CD4-positive, alpha-beta T cell treated with Interleukin-4 for 1 hour (primary cell): ENCODE results near the gene JPH4.

Experiments
- DNase-seq, 2 donors: peaks; one replicate each; pipeline ENCODE4 v3.0.0-alpha.2; 2020 to 2022

Gene JPH4

DNA sequence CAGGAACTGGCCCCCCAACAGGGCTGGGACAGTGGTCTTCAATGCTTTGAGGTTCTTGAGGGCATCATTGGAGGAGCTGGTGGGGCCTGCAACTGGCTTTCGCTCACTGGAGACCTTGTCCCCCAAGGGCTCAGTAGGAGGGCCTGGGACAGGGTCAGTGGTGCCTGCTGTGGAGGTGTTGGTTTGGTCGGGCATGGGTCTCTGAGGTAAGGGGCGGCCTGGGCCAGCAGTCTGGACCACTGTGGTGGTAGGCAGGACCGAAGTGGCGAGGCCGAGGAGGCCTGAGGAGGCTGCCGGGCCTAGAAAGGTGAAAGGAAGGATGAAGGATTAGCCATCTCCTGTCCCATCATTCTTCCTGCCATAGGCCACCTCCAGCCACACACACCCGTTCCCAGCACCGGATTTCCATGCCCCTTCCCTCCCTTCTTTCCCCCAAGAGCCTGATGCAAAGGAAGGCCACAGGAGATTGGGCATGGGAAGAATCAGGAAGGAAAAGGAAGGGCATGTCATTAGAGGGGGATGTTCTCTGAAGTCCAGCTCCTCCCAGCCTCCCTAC, 55.9 kb downstream of the JPH4 start:
- no peak for DNase-seq

DNA sequence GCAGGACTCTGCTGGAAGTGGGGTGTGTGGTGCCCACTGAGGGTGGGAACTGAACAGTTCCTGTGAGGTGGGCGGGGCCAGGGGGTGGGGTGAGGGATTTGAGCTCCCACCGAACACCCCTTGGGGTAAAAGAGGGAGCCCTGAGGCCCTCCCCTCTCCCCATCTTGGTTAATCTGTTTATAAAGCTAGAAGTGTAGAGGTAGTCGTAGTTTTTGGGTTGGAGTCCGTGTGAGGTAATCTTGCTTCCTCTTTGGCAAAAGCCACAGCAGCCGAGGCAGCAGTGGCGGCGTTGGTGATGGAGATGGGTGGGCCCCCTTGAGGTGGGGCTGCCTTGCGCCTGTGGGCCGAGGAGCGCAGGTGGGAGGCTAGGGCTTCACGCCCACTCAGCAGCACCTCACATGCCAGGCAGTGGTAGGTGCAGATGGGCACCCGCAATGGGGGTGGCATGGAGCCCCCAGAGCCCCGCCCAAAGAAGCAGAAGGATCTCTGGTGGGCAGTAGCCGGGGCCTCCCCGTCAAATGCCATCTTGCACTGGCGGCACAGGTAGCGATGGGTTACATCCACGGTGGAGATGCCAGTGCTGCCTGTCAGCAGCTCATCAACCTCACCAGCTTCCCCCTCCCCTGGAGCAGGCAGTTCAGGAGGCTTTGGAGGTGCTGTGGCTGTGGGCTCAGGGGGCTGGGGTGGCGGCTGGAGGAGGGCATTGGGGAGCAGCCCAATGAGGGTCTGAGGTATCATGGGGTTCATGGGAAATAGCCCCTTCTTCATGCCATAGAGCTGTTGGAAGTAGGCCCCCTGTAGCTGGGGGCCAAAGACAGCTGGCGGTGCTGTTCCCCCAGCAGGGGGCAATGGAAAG, 56.6 kb downstream of the JPH4 start:
- no peak for DNase-seq

DNA sequence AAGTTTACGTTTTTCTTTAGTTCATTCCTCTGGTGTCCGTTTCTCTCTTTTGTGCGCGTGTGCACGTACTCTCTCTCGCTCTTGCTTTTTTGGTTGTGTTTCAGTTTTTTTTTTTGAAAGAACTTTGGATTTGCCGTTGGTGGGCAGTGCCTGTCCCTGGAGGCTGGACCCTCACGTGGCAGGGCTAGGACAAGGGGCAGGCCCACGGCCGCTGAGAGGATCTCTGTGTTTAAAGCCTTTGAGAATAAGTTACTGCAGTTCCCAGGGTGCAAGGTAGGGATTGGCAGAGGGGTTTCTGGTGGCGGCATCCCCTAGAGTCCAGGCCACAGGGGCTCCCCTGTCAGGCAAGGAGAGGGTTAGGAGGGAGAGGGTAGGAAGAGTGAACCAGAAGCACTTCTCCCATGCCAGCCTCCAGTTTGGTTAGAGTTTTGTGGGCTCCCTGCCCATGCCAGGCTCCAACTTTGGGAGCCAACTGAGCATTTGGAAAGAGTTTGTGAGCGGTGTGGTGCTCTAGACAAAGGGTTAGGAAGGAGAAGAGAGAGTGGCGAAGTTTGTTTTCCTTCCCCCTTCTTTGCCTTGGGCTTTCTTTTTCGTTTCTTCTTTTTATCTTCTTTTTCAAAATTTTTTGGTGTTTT, 57.6 kb downstream of the JPH4 start:
- DNase-seq = no peak

DNA sequence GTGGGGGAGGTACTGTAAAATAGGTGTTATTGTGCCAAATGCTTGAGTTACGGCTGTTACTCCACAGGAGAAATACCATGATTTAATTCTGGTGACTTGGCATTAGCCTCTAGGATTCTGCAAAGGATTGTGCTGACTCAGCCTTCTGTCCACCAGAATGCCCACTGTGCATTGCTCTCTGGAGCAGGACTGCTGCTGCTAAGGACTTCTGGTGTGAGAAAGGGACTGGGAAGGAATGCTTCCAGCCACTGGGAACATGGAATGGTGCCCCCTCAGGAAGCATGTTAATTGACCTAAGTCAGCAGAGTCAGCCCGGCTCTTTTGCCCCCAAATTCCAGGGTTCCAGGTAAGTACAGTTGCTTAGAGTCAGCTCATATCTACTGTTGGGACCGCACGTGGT, 59.9 kb downstream of the JPH4 start:
- no peak for DNase-seq
